K562 (cell line): Measurements from ENCODE around the gene SH2D3A. TPM values are rescaled to one million over a fixed set of nuclear protein-coding genes. Genes with fewer than 3 reads are reported as not detected.

Experiments
- ARID2 ChIP-seq: fragments of 450-650 bp; IDR thresholded peaks from 2 replicates; pipeline ENCODE4 v1.6.1; 2017; ENCODE audit warnings: antibody characterized with exemption, mild to moderate bottlenecking
- ELF1 ChIP-seq: fragments of 200-800 bp; sonication (Bioruptor generic); IDR thresholded peaks from 2 replicates; pipeline ENCODE4 v1.6.1; 2016; ENCODE audit warnings: missing genetic modification characterization, missing compliant biosample characterization
- ETV6 ChIP-seq, 3 experiments: fragments of 150-350 bp in 1 of 3; sonication (generic) in 1 of 3; formaldehyde crosslinking in 1 of 3; IDR thresholded peaks; 2 replicates each; pipeline versions ENCODE4 v1.6.1 to v1.8.0; 2014 to 2022; ENCODE audit warnings: borderline replicate concordance in 2 of 3, low read depth in 2 of 3, antibody characterized with exemption in 1 of 3, low read length in 1 of 3, mild to moderate bottlenecking in 1 of 3, missing genetic modification reagents in 1 of 3
- MEF2A ChIP-seq: IDR thresholded peaks from 2 replicates; pipeline ENCODE4 v1.6.1; 2011; ENCODE audit warnings: low read depth, mild to moderate bottlenecking, low read length, moderate library complexity; ENCODE audit not compliant: control insufficient read depth
- MLLT1 ChIP-seq, 2 experiments: fragments of 450-650 bp; IDR thresholded peaks; 2 replicates each; pipeline ENCODE4 v1.6.1; 2016
- MTF1 ChIP-seq: fragments of 250-450 bp; sonication (Bioruptor Pico); IDR thresholded peaks from 2 replicates; pipeline ENCODE4 v1.9.0; 2021; ENCODE audit warnings: moderate library complexity, mild to moderate bottlenecking, inconsistent platforms, borderline replicate concordance
- NBN ChIP-seq: fragments of 450-650 bp; IDR thresholded peaks from 2 replicates; pipeline ENCODE4 v1.6.1; 2016; ENCODE audit warnings: low read depth, mild to moderate bottlenecking
- NCOA1 ChIP-seq: fragments of 450-650 bp; IDR thresholded peaks from 2 replicates; pipeline ENCODE4 v1.6.1; 2016; ENCODE audit warnings: low read depth
- PHF20 ChIP-seq: fragments of 450-650 bp; IDR thresholded peaks from 2 replicates; pipeline ENCODE4 v1.6.1; 2018; ENCODE audit not compliant: partially characterized antibody
- TAF9B ChIP-seq: fragments of 450-650 bp; IDR thresholded peaks from 2 replicates; pipeline ENCODE4 v1.6.1; 2018; ENCODE audit warnings: mild to moderate bottlenecking; ENCODE audit not compliant: partially characterized antibody
- TSC22D4 ChIP-seq: fragments of 450-650 bp; IDR thresholded peaks from 2 replicates; pipeline ENCODE4 v1.6.1; 2016; ENCODE audit warnings: missing genetic modification characterization, missing biosample characterization, control low read depth
- ZNF263 ChIP-seq: sonication (generic); formaldehyde crosslinking; IDR thresholded peaks from 2 replicates; pipeline ENCODE4 v1.8.0; 2022; ENCODE audit warnings: mild to moderate bottlenecking, missing genetic modification reagents, borderline replicate concordance
- polyA plus RNA-seq, 8 experiments: library from polyadenylated mRNA; depleted of rRNA in 4 of 8; stranded (reverse) in 5 of 8; unstranded in 3 of 8; fragments of >200 nt; fragmentation: Nextera tagmentation in 2 of 8; fragmentation: Illumina TruSeq in 1 of 8; extraction: Ambion mirVana in 2 of 8; extraction: Trizol in 1 of 8; gene quantifications; 2 replicates each; pipeline versions ENCODE4 v1.2.1 to v1.2.3, GENCODE V29; 2011 to 2014; ENCODE audit warnings: inconsistent platforms in 1 of 8, missing spikeins in 1 of 8
- total RNA-seq, 7 experiments: library from RNA; depleted of rRNA in 6 of 7; stranded (reverse); fragments of >200 nt in 6 of 7; fragmentation: Illumina TruSeq in 2 of 7; extraction: Trizol in 2 of 7; gene quantifications; 2 replicates each; pipeline versions ENCODE4 v1.2.1 to v1.2.3, GENCODE V29; 2011 to 2021; ENCODE audit warnings: low replicate concordance in 1 of 7
- TF ChIP-seq, protein P1 (sequence below): sonication (generic); formaldehyde crosslinking; IDR thresholded peaks from 2 replicates; pipeline ENCODE4 v1.8.1; 2023; ENCODE audit warnings: missing genetic modification reagents, mild to moderate bottlenecking, borderline replicate concordance
- TF ChIP-seq, protein P2 (sequence below): fragments of 250-450 bp; sonication (Bioruptor Pico); IDR thresholded peaks from 2 replicates; pipeline ENCODE4 v1.8.0; 2022; ENCODE audit warnings: inconsistent platforms
- TF ChIP-seq, protein P3 (sequence below): fragments of 450-650 bp; IDR thresholded peaks from 2 replicates; pipeline ENCODE4 v1.6.1; 2017; ENCODE audit warnings: antibody characterized with exemption
- TF ChIP-seq, protein P4 (sequence below): sonication (generic); formaldehyde crosslinking; IDR thresholded peaks from 2 replicates; pipeline ENCODE4 v1.8.0; 2023; ENCODE audit warnings: mild to moderate bottlenecking, missing genetic modification reagents

The SH2D3A gene
- total and polyA plus RNA-seq, 9 of the 15 experiments (the other 6 are each of a cell fraction or from before 2014, with no cell fraction given), result 0.75 to 26.3 (median 8.9) TPM

DNA sequence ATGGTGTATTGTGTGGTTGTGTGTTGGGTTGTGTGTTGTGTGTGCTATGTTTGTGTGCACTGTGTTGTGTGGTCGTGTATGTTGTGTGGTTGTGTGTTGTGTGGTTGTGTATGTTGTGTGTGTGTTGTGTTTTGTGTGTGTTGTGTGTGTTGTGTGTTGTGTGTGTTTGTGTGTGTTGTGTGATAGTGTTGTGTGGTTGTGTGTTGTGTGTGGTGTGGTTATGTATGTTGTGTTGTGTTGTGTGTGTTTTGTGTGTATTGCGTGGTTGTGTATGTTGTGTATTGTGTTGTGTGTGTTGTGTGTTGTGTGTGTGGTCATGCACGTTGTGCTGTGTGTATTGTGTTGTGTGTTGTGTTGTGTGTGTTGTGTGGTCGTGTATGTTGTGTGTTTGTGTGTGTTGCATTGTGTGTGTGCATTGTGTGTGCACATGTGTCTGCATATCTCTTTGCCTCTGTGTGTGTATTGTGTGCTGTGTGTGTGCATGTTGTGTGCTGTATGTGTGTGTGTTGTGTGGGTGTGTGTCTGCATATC, 49.7 kb downstream of the SH2D3A start (continued):
- TF ChIP-seq, protein P1, sequence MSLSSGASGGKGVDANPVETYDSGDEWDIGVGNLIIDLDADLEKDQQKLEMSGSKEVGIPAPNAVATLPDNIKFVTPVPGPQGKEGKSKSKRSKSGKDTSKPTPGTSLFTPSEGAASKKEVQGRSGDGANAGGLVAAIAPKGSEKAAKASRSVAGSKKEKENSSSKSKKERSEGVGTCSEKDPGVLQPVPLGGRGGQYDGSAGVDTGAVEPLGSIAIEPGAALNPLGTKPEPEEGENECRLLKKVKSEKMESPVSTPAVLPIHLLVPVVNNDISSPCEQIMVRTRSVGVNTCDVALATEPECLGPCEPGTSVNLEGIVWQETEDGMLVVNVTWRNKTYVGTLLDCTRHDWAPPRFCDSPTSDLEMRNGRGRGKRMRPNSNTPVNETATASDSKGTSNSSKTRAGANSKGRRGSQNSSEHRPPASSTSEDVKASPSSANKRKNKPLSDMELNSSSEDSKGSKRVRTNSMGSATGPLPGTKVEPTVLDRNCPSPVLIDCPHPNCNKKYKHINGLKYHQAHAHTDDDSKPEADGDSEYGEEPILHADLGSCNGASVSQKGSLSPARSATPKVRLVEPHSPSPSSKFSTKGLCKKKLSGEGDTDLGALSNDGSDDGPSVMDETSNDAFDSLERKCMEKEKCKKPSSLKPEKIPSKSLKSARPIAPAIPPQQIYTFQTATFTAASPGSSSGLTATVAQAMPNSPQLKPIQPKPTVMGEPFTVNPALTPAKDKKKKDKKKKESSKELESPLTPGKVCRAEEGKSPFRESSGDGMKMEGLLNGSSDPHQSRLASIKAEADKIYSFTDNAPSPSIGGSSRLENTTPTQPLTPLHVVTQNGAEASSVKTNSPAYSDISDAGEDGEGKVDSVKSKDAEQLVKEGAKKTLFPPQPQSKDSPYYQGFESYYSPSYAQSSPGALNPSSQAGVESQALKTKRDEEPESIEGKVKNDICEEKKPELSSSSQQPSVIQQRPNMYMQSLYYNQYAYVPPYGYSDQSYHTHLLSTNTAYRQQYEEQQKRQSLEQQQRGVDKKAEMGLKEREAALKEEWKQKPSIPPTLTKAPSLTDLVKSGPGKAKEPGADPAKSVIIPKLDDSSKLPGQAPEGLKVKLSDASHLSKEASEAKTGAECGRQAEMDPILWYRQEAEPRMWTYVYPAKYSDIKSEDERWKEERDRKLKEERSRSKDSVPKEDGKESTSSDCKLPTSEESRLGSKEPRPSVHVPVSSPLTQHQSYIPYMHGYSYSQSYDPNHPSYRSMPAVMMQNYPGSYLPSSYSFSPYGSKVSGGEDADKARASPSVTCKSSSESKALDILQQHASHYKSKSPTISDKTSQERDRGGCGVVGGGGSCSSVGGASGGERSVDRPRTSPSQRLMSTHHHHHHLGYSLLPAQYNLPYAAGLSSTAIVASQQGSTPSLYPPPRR (CRISPR knock-in tag), result peak; percentile 100
- TF ChIP-seq MLLT1 (IDR thresholded peaks at IDR 0.05), result peak; percentile 95 to 98
- TF ChIP-seq NCOA1, result peak; percentile 67; the same call in 1 of the 2 replicates
- no peak for TF ChIP-seq TAF9B
- TF ChIP-seq TSC22D4, result peak; percentile 99
- TF ChIP-seq MEF2A, result no peak
- TF ChIP-seq, protein P2, sequence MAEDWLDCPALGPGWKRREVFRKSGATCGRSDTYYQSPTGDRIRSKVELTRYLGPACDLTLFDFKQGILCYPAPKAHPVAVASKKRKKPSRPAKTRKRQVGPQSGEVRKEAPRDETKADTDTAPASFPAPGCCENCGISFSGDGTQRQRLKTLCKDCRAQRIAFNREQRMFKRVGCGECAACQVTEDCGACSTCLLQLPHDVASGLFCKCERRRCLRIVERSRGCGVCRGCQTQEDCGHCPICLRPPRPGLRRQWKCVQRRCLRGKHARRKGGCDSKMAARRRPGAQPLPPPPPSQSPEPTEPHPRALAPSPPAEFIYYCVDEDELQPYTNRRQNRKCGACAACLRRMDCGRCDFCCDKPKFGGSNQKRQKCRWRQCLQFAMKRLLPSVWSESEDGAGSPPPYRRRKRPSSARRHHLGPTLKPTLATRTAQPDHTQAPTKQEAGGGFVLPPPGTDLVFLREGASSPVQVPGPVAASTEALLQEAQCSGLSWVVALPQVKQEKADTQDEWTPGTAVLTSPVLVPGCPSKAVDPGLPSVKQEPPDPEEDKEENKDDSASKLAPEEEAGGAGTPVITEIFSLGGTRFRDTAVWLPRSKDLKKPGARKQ (CRISPR knock-in tag), result no peak
- TF ChIP-seq ARID2, result peak; percentile 87
- no peak for TF ChIP-seq MTF1 (CRISPR knock-in tag)
- peak; percentile 48; the same call in 1 of the 2 replicates for TF ChIP-seq ZNF263 (CRISPR knock-in tag)
- peak; percentile 98 for TF ChIP-seq PHF20
- TF ChIP-seq ELF1 (tag), result no peak
- TF ChIP-seq NBN, result peak; percentile 95; the same call in 1 of the 2 replicates
- TF ChIP-seq ETV6 (IDR thresholded peaks at IDR 0.05; ENCODE audit: borderline replicate concordance in 1 of 2, low read depth in 2 of 2, low read length in 1 of 2), result no peak
- TF ChIP-seq ETV6 (CRISPR knock-in tag; IDR thresholded peaks at IDR 0.05; ENCODE audit: borderline replicate concordance), result peak; percentile 86; the same call in 1 of the 2 replicates
- TF ChIP-seq, protein P3, sequence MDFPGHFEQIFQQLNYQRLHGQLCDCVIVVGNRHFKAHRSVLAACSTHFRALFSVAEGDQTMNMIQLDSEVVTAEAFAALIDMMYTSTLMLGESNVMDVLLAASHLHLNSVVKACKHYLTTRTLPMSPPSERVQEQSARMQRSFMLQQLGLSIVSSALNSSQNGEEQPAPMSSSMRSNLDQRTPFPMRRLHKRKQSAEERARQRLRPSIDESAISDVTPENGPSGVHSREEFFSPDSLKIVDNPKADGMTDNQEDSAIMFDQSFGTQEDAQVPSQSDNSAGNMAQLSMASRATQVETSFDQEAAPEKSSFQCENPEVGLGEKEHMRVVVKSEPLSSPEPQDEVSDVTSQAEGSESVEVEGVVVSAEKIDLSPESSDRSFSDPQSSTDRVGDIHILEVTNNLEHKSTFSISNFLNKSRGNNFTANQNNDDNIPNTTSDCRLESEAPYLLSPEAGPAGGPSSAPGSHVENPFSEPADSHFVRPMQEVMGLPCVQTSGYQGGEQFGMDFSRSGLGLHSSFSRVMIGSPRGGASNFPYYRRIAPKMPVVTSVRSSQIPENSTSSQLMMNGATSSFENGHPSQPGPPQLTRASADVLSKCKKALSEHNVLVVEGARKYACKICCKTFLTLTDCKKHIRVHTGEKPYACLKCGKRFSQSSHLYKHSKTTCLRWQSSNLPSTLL, result peak; percentile 87
- TF ChIP-seq, protein P4, sequence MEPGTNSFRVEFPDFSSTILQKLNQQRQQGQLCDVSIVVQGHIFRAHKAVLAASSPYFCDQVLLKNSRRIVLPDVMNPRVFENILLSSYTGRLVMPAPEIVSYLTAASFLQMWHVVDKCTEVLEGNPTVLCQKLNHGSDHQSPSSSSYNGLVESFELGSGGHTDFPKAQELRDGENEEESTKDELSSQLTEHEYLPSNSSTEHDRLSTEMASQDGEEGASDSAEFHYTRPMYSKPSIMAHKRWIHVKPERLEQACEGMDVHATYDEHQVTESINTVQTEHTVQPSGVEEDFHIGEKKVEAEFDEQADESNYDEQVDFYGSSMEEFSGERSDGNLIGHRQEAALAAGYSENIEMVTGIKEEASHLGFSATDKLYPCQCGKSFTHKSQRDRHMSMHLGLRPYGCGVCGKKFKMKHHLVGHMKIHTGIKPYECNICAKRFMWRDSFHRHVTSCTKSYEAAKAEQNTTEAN (CRISPR knock-in tag), result peak; percentile 96
